HG03175 (cell line): Measurements from ENCODE around the gene ZNF200.
"Not testable (repeated sequence)": the region's sequence is repeated elsewhere in the genome, so short reads cannot be mapped to it uniquely, and the experiment has no call there.

ENCODE experiments used
- ATAC-seq: cut with Tn5 transposase; IDR thresholded peaks from one replicate; pipeline ENCODE4 v1.9.1; 2021; ENCODE audit warnings: mild to moderate bottlenecking, moderate library complexity; ENCODE audit not compliant: unreplicated experiment

Gene ZNF200

DNA sequence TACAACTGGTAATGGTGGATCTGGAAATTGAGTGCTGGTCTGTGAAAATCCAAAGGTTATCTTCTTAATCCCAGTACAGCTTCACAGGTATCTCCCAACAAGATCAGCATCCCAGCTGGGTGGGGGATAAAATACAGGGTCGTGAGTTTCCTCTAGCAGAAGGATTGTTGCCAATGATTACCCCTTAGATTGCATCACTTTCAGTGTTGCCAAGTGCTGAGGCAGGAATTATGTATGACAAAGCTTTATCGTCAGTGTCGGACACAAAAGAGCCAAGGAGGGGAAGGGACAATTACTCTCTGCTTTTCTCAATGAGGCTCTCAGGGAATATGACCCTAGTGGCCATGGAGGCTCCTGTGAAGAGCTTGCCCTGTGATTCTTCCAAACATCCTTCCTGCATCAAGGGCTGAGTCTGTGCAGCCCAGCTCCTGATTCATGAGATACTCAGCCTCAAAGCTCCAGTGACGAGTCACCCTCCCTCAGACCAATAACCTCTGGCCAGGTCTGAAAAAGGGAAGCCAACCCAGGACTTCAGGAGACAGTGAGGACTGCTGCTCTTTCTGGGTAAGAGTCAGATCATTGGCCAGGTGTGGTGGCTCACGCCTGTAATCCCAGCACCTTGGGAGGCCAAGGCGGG, 31.9 kb downstream of the ZNF200 start:
- no peak for ATAC-seq

DNA sequence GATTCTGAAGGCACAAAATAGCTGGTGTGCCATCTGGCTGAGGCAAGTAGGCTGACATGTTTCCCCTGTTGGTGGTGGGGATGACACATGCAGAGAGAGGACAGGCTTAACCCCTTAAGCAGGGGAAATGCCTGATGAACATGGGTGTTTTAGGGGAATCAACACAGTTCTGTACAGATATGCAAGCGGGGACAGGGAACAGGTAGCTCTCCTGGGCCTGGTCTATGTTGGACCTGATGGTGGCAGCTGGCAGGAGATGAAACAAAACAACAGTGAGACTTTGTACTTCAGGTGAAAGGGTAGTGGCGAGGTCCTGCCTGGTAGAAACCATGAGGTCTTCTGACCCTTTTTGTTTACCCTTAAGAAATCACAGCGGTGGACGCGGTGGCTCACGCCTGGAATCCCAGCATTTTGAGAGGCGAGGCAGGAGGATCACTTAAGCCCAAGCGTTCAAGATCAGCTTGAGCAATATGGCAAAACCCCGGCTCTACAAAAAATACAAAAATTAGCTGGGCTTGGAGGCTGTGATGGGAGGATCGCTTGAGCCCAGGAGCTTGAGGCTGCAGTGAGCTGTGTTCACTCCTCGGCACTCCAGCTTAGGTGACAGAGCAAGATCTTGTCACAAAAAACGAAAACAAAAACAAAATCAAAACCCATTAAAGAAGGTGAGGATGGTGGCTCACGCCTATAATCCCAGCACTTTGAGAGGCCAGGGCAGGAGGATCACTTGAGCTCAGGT, 36.5 kb downstream of the ZNF200 start:
- no peak for ATAC-seq

DNA sequence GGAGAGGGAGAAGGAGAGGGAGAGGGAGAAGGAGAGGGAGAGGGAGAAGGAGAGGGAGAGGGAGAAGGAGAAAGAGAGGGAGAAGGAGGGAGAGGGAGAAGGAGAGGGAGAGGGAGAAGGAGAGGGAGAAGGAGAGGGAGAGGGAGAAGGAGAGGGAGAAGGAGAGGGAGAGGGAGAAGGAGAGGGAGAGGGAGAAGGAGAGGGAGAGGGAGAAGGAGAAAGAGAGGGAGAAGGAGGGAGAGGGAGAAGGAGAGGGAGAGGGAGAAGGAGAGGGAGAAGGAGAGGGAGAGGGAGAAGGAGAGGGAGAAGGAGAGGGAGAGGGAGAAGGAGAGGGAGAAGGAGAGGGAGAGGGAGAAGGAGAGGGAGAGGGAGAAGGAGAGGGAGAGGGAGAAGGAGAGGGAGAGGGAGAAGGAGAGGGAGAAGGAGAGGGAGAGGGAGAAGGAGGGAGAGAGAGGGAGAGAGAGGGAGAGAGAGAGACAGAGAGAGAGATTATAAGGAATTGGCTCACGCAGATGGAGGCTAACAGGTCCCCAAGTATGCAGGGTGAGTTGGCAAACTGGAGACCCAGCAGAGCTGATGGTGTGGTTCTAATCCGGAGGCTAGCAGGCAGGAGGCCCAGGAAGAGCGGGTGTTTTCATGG, 37.1 kb downstream of the ZNF200 start:
- not testable (repeated sequence) for ATAC-seq

DNA sequence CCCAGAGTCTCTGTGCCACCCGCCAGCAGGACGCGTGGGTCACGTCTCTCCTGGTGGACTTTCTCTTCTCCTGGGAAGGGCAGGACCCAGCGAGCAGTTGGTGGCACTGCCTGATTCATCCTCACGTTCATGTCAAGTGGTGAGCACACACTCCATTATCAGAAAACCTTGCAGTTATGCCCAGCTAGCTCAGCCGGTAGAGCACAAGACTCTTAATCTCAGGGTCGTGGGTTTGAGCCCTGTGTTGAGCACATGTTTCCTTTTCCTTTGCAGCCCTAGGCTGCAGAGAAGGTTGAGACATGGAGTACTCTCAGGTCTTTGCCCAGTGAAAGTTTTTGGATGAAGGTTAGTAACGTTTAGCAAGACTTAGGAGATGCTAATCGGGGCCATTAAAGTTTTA, 39.0 kb downstream of the ZNF200 start:
- ATAC-seq: no peak

DNA sequence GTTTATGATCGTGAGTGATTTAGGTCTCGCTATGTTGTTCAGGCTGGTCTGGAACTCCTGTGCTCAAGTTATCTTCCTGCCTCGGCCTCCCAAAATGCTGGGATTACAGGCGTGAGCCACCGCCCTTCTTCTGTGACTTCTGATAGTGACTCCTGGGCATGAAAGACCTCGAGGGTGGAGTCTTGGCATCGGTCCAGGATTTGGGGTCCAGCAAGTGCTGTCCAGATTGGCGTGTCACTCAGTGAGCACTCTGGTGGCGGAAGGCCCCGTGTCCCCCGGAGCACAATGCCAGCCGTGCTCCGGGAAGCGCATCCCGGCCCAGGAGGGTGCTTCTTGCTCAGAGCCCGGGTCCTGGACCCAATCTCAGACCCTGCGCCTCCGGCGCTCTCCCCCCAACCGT, 40.2 kb downstream of the ZNF200 start:
- ATAC-seq: no peak

DNA sequence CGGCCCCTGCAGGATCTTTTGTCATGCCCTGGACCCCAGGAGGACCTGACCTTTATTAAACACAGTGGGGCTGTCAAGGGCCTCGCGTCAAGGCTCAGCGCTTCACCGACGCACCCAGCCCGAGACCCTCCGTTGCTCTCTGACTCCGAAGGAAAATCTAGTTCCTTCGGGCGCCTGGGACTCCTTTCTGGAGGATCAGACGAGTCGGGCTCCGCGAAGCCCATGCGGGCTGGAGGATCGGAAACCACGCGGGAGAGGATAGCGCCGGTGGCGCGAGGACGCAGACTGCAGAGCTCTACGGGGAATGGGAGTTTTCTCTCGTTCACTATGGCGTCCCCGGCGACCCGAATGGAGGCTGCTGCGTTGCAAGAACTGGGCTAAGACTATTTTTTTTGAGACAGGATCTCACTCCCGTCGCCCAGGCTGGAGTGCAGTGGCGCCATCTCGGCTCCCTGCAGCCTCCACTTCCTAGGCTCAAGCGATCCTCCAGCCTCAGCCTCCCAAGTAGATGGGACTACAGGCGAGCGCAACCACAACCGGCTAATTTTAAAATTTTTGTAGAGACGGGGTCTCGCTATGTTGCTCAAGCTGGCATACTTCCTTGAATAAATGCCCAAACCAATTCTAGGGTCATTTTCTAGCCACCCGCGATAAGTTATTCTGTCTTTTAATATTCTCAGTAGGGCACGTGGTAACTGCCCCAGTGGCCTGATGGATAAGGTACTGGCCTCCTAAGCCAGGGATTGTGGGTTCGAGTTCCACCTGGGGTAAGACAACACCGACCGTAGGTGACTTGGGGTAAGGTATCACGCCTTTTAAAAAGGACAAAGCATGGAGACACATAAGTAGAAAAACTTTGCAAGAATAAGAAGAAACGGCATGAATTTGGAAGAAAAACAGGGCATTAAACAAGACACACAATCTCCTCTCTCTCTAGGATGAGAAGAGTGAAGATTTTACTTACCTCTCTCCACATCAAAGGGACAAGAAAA, 41.4 kb downstream of the ZNF200 start:
- no peak for ATAC-seq

DNA sequence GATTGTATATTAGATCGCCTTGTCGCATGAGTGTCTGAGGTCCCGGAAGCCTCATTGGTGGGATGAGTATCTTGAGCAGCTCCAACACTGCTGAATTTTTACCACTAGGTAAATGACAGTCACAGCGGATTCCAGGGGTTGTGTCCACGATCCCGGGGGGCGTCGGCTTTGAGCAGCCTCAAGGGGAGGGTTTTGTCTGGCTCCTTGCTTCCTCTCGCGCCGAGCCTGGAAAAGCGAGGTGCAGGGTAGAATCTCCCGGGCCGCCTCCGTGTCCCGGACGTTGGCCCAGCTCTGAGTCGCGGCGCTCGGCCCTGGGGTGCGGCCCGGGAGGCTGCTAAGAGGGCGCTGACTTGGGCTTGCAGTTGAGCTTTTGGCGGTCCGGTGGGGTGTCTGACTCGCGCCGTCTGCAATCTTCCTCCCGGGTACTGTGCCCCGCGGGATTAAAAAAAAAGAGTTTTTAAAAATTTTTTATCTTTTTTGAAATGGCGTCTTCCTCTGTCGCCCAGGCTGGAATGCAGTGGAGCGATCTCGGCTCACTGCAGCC, 42.4 kb downstream of the ZNF200 start:
- no peak for ATAC-seq

DNA sequence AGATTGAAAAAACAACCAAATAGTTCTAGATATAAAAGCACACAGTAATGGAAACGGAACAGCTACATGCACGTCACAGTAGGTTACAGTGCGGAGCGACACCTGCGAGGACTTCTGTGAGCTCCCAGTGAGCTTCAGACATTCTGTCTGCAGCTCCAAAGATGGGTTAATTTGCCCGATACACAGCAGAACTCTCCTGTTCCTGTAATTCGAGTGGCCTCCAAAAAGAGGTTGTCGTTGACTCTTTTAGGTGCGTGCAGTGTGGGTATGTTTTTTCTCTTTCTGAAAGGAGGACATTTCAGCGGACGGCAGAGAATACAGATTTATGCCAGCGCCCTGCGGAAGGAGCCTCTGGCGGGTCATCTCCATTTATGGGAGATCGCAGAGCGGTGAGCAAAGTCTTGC, 44.0 kb downstream of the ZNF200 start:
- no peak for ATAC-seq

DNA sequence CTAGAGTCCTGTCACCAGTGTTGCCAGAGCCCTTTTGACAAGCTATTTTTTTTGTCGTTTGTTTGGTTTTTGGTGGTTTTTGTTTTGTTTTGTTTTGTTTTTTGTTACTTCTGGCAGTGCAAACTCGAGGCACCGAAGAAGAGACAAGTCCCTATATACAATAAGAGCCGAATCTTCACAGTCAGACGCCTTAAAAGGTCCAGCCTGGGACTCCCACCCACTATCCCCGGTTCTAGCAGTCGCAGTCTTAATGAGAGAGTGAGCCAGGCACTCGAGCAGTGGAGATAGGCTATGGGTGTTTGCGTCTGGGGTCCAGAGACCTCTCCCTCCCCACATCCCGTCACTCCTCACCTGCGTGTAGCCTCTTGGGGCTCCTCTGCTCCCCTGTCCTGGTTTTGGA, 45.1 kb downstream of the ZNF200 start:
- ATAC-seq: no peak

DNA sequence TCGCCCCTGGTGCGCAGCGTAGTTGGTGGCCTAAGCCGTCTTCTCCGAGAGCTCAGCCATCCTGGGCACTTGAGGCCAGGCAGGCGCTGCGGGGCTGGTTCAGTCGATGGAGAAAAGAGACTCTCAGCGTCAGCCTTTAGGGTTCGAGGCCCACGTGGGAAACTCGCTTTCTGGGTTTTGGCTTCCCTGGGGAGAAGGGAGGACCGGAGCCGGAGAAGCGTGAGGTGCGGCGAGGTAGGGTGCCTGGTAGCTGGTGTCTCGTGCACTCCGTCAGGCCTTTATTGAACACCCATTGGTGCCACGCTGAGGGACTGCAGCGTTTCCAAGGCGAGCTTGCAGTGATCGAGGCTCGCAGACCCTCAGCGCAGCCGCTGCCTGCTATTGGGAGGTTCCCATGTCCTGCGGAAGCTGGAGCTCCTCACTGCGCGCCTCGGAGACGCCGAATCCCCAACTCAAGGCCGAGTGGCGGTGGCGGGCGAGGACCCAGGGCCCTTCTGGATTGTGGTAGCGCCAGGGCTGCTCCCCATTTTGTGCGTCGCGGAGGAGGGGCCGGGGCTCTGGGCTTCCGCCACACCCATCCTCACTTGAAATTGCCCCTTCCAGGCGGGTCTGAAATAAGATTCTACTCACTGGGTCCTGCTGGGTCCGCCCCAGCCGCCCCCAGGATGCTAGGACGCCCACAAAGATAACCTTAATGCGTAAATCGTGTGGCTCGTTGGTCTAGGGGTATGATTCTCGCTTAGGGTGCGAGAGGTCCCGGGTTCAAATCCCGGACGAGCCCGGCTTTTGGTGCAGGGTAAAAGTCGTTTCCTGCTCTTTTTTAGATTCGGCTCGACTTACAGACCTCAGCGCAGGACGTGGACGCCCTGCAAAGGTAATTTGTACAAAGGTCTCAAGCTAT, 45.8 kb downstream of the ZNF200 start:
- no peak for ATAC-seq

DNA sequence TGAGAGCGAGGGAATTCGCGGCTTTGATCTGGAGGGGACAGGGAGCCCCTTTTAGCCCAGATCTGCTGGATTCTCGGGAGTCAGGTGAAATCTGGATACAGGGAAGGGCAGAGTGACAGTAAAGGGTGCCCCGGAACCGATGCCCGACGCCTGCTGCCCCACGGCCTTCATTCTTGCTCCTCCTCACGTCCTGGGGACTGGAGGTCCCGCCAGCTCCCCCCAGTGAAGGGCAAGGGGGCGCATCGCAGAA, 46.4 kb downstream of the ZNF200 start:
- ATAC-seq: no peak

DNA sequence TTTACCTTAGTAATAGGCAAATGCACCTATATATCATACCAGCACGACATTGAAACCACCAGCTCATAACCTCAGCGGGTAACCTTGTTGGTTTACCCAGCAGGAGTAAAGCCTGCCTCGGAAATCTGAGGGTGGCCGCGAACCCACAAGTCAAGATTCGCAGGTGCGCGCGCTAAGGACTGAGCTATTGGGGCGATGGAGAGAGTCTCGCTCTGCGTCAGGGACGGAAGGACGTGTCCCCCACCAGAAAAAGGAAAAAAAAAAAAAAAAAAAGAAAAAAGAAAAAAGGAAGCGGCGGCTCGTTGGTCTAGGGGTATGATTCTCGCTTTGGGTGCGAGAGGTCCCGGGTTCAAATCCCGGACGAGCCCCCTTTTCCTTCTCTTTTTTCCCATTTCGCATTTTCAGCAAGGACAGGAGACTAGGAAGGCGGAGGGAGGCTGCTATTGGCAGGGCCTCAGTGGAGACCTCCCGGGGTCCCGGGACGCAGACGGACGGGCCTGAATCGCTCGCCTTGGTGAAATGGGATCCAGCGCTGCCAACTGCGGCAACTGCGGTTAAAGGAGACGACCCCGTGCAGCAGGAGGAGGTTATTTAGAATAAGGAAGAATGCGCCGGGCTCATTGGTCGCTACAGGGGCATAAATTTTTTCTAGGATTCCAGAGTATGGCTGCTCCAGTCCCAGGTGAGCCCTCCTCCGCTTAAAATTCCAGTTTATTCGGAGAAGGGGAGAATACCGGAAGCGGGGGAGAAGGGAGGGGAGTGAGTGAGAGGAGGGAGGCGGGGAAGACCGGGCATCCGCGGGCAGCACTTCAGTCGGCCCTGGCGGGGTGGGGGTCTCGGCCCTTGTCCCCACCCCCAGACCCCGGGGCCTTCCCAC, 46.9 kb downstream of the ZNF200 start, which contains the start of gene OR1F1:
Gene OR1F1, plus strand, starts transcription at position 407 of the 877 bp plus-strand sequence.
- ATAC-seq: no peak

DNA sequence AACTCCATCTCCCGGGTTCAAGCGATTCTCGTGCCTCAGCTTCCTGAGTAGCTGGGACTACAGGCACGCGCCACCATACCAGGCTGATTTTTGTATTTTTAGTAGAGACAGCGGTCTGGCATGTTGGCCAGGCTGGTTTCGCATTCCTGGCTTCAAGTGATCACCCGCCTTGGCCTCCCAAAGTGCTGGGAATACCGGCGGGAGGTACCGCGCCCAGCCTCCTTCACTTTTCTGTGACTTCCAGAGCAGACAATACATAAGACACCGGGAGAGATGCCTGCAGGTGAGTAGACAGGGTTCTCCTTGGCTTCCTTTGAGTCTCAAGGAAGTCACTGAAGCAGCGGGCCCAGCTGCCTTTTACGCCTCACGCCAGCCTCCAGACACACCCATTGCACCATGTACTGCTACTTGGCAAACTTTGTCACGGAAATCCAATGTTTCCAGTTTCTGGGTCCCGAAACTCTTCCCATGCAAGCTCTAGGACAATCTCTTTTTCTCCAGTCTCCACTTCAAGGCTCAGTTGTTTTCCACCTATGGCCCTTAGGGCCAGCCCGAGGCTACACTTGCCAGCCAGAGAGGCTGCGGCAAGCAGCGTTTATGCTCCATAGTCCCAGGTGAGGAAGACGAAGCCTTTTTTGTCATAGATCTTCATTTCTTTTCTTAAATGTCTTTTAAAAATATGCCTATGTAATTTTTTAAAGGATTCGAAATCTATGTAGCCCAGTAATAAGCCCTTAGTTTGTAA, 47.8 kb downstream of the ZNF200 start:
- ATAC-seq: no peak

DNA sequence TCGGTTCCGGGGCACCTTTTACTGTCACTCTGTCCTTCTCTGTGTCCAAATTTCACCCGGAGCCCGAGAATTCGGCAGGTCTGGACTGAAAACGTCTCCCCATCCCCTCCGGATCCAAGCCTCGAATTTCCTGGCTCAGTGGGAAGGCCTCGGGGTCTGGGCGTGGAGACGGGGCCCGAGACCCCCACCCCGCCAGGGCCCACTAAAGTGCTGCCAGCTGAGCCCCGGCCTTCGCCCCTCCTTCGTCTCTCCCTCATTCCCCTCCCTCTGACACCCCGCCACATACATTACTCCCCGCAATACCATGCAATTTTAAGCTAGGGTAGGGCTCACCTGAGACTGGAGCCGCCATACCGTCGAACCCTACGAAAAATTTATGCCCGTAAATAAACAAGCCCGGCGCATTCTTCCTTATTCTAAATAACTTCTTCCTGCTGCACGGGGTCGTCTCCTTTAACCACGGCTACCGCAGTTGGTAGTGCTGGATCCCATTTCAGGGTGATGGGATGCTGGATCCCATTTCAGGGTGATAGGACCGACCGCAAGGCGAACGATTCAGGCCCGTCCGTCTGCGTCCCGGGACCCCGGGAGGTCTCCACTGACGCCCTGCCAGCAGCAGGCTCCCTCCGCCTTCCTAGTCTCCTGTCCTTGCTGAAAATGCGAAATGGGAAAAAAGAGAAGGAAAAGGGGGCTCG, 51.4 kb downstream of the ZNF200 start:
- ATAC-seq: no peak

DNA sequence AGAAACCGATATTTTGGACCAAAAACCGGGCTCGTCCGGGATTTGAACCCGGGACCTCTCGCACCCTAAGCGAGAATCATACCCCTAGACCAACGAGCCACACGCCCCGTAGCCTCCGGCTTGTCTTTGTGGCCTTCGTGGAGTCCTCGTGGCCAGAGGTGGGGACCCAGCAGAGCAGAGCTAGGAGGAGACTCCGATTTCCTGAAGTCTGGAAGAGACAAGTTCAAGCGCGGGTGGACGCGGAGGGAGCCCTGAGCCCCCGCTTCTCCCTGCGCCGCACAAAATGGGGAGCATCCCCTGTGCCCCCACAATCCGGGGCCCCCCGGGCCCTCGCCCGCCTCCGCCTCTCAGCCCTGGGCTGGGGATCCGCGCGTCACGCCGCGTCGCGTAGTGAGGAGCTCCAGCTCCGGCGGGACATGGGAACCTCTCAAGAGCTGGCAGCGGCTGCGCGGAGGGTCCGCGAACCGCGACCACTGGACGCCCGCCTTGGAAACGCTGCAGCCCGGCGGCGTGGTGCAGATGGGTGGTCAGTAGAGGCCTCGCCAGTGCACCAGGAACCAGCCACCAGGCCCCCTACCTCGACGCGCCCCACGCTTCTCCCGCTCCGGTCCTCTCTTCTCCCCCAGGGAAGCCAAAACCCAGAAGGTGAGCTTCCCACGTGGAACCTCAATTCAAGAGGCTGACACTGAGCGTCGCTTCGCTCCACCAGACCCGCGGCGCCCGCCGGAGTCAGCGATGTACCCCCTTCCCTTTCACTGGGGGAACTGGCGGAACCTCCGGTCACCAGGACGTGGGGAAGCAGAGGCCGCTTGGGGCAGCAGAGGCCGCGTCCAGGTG, 52.1 kb downstream of the ZNF200 start:
- no peak for ATAC-seq

DNA sequence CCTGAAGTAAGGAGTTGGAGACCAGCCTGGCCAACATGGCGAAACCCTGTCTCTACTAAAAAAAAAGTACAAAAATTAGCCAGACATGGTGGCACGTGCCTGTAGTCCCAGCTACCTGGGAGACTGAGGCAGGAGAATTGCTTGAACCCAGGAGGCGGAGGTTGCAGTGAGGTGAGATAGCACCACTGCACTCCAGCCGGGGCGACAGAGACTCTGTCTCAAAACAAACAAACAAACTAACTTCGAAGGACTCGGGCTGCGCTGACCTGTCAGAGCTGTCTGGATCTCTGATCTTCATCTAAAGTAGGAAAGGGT, 52.7 kb downstream of the ZNF200 start:
- ATAC-seq: not testable (repeated sequence)

DNA sequence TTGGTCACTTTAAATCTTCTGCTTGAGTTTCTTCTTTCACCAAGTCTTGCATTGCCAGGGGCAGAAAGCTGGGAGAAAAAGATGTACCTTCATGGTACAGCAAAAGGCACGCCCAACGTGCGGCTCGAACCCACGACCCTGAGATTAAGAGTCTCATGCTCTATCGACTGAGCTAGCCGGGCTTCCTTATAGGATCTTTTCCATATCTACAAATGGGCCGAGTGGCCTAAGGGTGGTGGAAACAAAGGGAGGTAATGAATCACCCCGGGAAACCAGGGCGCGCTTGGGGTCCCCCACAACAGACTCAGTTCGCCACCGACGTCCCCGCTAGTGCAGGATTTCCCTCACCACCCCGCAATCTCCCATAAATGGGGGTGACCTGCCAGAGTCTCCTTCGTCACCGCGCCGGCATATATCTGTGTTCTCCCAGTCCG, 54.5 kb downstream of the ZNF200 start:
- ATAC-seq: no peak
